Kidney tubule cell (primary cell): ENCODE data around the gene BAIAP3.
"Not testable (repeated sequence)": the region's sequence is repeated elsewhere in the genome, so short reads cannot be mapped to it uniquely, and the experiment has no call there.

ENCODE experiments used
- DNase-seq: peaks from one replicate; pipeline ENCODE4 v3.0.0-alpha.2; 2018; ENCODE audit warnings: low spot score

Gene BAIAP3

GRCh38 chr16:1318268-1318545 is 15.2 kb upstream of the BAIAP3 start:
- DNase-seq, result no peak

- DNase-seq, result no peak
Observed at GRCh38 chr16:1319041-1319440, 14.4 kb upstream of the BAIAP3 start.

DNA sequence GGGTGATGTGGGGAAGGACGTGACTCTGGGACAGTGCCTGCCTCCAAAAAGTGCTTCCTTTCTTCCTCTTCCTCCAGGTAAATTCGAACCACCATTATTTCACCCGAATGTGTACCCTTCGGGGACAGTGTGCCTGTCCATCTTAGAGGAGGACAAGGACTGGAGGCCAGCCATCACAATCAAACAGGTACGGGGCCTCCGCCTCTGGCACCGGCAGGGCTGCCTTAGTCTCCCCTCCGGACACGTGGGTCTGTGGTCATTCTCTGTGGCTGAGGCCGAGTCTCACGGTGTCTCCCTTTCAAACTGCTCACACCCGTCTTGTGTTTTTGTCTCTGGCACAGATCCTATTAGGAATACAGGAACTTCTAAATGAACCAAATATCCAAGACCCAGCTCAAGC is 13.3 kb upstream of the BAIAP3 start:
- no peak for DNase-seq

- DNase-seq, result no peak
Observed at GRCh38 chr16:1320658-1321240, 12.7 kb upstream of the BAIAP3 start.

- DNase-seq, result no peak
Observed at GRCh38 chr16:1322407-1322806, 11.0 kb upstream of the BAIAP3 start.

- DNase-seq, result no peak
Observed at GRCh38 chr16:1323296-1324239, 9.9 kb upstream of the BAIAP3 start.

DNA sequence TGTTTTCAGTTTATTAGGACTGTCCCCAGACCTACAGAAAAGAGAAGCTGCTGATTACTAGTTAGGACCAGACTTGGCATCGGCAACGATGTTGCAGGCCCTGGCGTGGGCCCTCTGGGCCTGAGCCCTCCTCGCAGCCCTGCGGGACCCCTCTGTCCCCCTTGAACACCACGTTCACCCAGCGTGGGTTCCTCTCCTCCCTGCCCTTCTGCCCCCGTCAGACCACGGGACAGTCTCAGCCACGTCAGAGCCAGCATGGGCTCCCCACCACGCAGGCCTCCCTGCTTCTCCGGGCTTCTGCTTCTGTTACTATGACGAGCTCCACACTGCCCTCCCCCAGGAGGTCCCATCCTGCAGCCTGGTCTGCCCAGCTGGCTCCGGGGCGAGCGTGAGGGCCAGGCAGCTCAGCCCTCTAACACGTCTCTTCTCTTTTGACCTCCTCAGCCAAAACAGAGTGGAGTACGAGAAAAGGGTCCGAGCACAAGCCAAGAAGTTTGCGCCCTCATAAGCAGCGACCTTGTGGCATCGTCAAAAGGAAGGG is 9.1 kb upstream of the BAIAP3 start:
- DNase-seq, result no peak

GRCh38 chr16:1325261-1325660 is 8.2 kb upstream of the BAIAP3 start:
- no peak for DNase-seq

DNA sequence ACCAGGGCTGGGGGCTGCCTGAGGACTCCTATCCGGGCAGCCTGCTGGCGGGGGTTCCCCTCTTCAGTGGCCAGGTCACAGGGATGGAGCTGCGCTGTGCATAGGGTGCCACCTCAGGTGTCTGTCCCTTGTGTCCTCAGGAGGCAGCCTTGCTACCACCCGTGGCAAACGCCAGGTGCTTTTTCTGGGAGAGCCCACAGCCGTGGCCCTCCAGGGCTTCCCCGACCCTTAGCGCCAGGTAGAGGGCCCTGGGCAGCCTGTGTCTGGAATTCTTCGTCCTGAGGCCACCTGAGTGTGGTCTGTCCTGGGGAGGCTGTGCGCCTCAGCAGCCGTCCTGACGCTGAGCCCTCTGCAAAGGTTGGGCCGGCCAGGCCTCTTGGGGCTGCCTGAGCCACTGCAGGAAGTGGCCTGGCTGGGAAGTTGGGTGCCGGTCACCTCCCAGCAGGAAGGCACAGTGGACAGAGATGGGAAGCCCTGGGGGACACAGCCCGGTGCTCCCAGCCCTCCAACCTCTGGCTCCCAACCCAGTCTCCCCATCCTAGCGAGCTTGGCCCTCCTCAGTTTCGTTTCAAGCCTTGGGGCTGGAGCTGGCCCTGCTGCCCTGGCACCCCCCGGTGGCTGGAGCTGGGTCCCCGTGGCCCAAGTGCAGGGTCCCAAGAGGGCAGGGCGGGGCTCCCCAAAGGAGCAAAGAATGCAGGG is 7.6 kb upstream of the BAIAP3 start:
- DNase-seq, result no peak

DNA sequence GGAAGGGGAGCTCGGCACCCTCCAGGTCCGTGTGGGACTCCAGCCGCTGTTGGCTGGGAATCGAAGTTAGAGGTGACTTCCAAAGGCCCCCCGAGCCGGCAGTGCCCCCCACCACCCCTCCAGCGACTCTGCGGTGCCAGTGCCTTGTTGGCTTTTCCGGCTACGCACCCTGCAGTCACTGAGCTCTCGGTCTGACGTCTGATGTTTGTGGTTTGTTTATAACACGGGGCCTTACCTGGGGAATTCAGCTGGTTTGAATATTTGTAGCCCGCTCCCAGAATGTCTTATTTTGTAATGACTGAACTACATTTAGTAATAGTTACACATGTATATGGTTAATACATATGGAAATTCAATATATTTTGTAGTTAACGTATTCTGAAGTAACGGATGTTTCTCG is 7.1 kb upstream of the BAIAP3 start:
- DNase-seq, result no peak

DNA sequence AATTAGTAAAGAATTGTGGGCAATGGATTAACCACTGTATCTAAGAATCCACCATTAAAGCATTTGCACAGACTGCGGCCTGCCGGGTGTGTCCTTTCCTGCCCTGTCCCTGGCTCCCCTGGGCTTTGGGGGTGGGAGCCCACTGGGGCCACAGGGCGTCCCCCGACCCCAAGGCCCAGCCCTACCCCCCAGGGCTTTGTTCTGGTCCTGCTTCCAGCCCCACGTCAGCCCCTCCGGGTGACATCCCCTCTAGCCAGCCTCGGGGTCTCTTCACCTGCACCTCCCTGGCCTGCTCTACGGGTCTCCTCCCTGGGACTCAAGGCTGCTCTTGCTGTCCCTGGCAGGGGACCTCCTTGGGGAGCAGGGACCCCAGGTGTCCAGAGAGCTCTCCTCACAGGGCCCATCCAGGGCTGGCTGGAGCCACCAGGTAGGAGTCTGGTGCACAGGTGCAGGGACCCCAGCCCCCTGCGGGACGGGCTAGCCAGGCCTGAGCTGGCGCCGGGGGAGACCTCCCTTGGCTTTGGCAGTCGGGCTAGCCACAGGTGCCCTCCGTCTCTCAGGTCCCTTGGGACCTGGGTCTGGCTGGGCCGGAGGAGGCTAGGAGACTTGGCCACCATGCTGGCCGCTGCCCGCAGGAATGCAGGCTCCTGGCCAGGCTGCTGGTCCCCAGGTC is 6.4 kb upstream of the BAIAP3 start:
- no peak for DNase-seq

GRCh38 chr16:1327619-1327947 is 5.9 kb upstream of the BAIAP3 start:
- DNase-seq, result no peak

DNA sequence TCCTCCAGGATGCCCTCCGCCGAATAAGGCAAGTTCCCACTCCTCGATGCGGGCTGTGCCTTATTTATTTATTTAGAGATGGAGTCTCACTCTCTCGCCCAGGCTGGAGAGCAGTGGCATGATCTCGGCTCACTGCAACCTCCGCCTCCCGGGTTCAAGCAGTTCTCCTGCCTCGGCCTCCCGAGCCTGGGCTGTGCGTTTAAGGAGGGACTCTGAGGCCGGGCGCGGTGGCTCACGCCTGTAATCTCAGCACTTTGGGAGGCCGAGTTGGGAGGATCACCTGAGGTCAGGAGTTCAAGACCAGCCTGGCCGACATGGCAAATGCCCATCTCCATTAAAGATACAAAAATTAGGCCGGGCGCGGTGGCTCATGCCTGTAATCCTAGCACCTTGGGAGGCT is 5.3 kb upstream of the BAIAP3 start:
- not testable (repeated sequence) for DNase-seq

GRCh38 chr16:1328961-1329360 is 4.5 kb upstream of the BAIAP3 start:
- not testable (repeated sequence) for DNase-seq

- DNase-seq, result no peak
Observed at GRCh38 chr16:1330260-1330914, 3.1 kb upstream of the BAIAP3 start.

DNA sequence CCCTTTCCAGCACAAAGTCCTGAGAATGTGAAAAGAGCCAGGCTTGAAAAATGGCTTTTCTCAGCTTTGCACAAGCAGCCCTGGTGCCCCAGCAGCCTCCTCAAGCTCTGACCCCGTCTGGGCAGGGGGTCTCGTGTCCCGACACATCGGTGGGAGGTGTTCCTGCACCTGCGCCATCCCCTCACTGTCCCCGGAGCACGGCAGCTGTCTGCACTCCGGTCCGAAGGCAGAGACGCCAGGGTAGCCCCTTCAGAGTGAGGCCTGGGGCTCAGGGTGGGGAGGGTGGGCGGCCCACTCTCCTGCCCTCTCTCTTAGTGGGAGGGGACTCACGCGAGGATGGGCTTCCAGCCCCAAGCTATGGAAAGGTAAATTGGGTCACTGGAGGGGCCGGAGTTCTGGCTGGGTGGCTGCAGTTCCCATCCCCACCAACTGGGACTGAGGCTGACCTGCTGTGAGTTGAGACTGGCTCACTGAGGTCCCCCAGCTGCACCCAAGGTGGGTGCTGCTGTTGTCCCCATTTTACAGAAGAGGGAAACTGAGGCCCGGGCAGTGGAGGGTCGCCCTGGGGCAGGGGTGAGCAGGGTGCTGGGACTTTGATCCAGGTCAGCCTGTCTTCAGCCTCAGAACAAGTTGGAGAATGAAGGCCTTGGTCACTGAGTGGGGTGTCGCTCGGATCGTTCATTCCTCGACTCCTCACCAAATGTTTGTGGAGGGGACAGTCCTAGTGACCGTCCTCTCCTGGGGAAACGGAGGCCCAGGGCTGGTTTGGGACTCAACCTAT is 2.3 kb upstream of the BAIAP3 start:
- DNase-seq, result no peak

GRCh38 chr16:1331712-1332617 is 1.5 kb upstream of the BAIAP3 start:
- peak; percentile 87 for DNase-seq

DNA sequence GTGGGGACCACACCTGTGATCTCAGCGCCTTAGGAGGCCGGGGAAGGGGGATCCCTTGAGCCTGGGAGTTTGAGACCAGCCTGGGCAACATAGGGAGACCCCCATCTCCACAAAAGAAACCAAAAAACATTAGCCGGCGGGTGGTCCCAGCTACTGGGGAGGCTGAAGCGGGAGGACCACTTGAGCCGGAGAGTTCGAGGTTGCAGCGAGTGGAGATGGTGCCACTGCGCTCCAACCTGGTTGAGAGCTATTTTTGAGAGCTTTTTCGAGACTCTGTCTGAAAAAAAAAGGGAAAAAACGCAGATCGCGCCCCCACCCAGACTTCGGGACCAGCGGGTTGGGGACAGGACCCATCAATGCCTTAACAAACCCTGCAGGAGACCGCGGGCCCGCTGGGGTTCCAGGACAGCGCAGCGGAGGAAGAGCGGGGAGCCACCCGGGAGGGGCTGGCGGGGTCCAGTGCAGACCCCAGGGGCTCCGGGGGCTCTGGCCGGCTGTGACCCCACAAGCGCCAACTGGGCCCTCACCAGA is 762 bp upstream of the BAIAP3 start:
- no peak for DNase-seq

- DNase-seq, result no peak
Observed at GRCh38 chr16:1333854-1334700, 632 bp downstream of the BAIAP3 start.
